Measurements from ENCODE around the gene B4GALNT2.
A peak's percentile ranks its signal among the peaks of the same experiment; 100 is the strongest.

B4GALNT2 gene

GRCh38 chr17:49200423-49201083 lies 68.0 kb downstream of the B4GALNT2 start:
- no peaks in the 10 kb centered on the region for H3K27me3 ChIP-seq (ENCODE audit: insufficient read depth, low read depth, severe bottlenecking)

GRCh38 chr17:49201481-49201927 lies 68.9 kb downstream of the B4GALNT2 start:
- peak; percentile 99 for DNase-seq
- Histone ChIP-seq H3K36me3 (peaks cover 38% of the 10 kb centered on the region), H3K27me3 (ENCODE audit: insufficient read depth, low read depth, severe bottlenecking) (no peaks in the 10 kb centered on the region), H3K27ac (peak overlapping the region; percentile 85), H3K9me3 (ENCODE audit: severe bottlenecking) (no peaks in the 10 kb centered on the region), H3K4me3 (ENCODE audit: low read depth, low read length) (peak overlapping the region; percentile 46; the same call in 1 of the 2 replicates)
- no peak for TF ChIP-seq CTCF (IDR thresholded peaks at IDR 0.05; ENCODE audit: low read depth, low read length)

More at GRCh38 chr17:49200423-49201083, 68.0 kb downstream of the B4GALNT2 start:
- peaks cover 29% of the 10 kb centered on the region for H3K36me3 ChIP-seq
- TF ChIP-seq CTCF (IDR thresholded peaks at IDR 0.05; ENCODE audit: low read depth, low read length), result no peak
- H3K9me3 ChIP-seq (ENCODE audit: severe bottlenecking), result no peaks in the 10 kb centered on the region
- peak overlapping the region; percentile 85 for H3K27ac ChIP-seq
- peak; percentile 88 for DNase-seq
- peak overlapping the region; percentile 46 for H3K4me3 ChIP-seq (ENCODE audit: low read depth, low read length)

GRCh38 chr17:49203796-49204195 lies 71.2 kb downstream of the B4GALNT2 start:
- H3K9me3 ChIP-seq (ENCODE audit: severe bottlenecking), result no peaks in the 10 kb centered on the region
- H3K4me3 ChIP-seq (ENCODE audit: low read depth, low read length), result no peak overlapping the region
- no peak for DNase-seq
- TF ChIP-seq CTCF (IDR thresholded peaks at IDR 0.05; ENCODE audit: low read depth, low read length), result no peak
- no peaks in the 10 kb centered on the region for H3K27me3 ChIP-seq (ENCODE audit: insufficient read depth, low read depth, severe bottlenecking)
- H3K36me3 ChIP-seq, result peaks cover 50% of the 10 kb centered on the region
- H3K27ac ChIP-seq, result no peak overlapping the region

GRCh38 chr17:49204516-49204915 lies 71.9 kb downstream of the B4GALNT2 start:
- Histone ChIP-seq H3K27me3 (ENCODE audit: insufficient read depth, low read depth, severe bottlenecking) (no peaks in the 10 kb centered on the region), H3K4me3 (ENCODE audit: low read depth, low read length) (no peak overlapping the region), H3K36me3 (peaks cover 50% of the 10 kb centered on the region), H3K9me3 (ENCODE audit: severe bottlenecking) (no peaks in the 10 kb centered on the region), H3K27ac (no peak overlapping the region)
- no peak for TF ChIP-seq CTCF (IDR thresholded peaks at IDR 0.05; ENCODE audit: low read depth, low read length)
- no peak for DNase-seq

- peak; percentile 83 for DNase-seq
- no peaks in the 10 kb centered on the region for H3K27me3 ChIP-seq (ENCODE audit: insufficient read depth, low read depth, severe bottlenecking)
- peak overlapping the region; percentile 41 for H3K4me3 ChIP-seq (ENCODE audit: low read depth, low read length)
- H3K9me3 ChIP-seq (ENCODE audit: severe bottlenecking), result no peaks in the 10 kb centered on the region
- peak overlapping the region; percentile 90 for H3K27ac ChIP-seq
- no peak for TF ChIP-seq CTCF (IDR thresholded peaks at IDR 0.05; ENCODE audit: low read depth, low read length)
- H3K36me3 ChIP-seq, result peaks cover 33% of the 10 kb centered on the region
Observed at GRCh38 chr17:49209061-49209571, 76.5 kb downstream of the B4GALNT2 start.

Data from WERI-Rb-1 (cell line).